T-helper 17 cell (primary cell): ENCODE measurements around the gene TAF1. TPM values are rescaled to one million over a fixed set of nuclear protein-coding genes. Genes with fewer than 3 reads are reported as not detected.
"Not testable (repeated sequence)": the region's sequence is repeated elsewhere in the genome, so short reads cannot be mapped to it uniquely, and the experiment has no call there.

Source experiments
- ATAC-seq: fragments of 150-1000 bp; cut with Tn5 transposase; 2 replicates; pipeline ENCODE4 v1.10.0; 2021; ENCODE audit warnings: mild to moderate bottlenecking, moderate library complexity
- DNase-seq, 3 donors: peaks; one replicate each; pipeline versions ENCODE4 v3.0.0 to v3.0.0-alpha.2; 2020 to 2021
- H3K9me3 ChIP-seq: one replicate; pipeline ENCODE4 v1.7.0; 2013; ENCODE audit warnings: low read length, mild to moderate bottlenecking; ENCODE audit not compliant: control insufficient read depth, poor library complexity, severe bottlenecking
- H3K27ac Mint-ChIP-seq: one replicate; pipeline ENCODE4 v1.8.0; 2022; ENCODE audit warnings: mild to moderate bottlenecking, moderate library complexity, mixed read lengths
- H3K27me3 Mint-ChIP-seq: one replicate; pipeline ENCODE4 v1.8.0; 2022; ENCODE audit warnings: mixed read lengths
- H3K36me3 Mint-ChIP-seq: one replicate; pipeline ENCODE4 v1.8.0; 2022; ENCODE audit warnings: low read depth, mixed read lengths
- H3K4me1 Mint-ChIP-seq: one replicate; pipeline ENCODE4 v1.8.0; 2022; ENCODE audit warnings: mild to moderate bottlenecking, mixed read lengths
- H3K4me3 Mint-ChIP-seq: one replicate; pipeline ENCODE4 v1.8.0; 2022; ENCODE audit warnings: mild to moderate bottlenecking, moderate library complexity, mixed read lengths
- total RNA-seq, 4 donors: library from RNA in 2 of 4; stranded (reverse) in 2 of 4; gene quantifications; one replicate each; pipeline ENCODE4 v1.2.3 and lab custom pipeline; 2022 to 2026

The TAF1 gene
- total RNA-seq, 2 donors from 2014 or later, result 52.9 to 62.5 TPM

GRCh38 chrX:71366674-71367256, 608 bp downstream of the TAF1 start:
- H3K27me3 Mint-ChIP-seq, result no peaks in the 10 kb centered on the region
- H3K4me3 Mint-ChIP-seq, result peak overlapping the region; percentile 97
- peaks cover 3% of the 10 kb centered on the region for H3K36me3 Mint-ChIP-seq
- H3K9me3 ChIP-seq, result no peaks in the 10 kb centered on the region
- DNase-seq (peak in 2 of 3 donors; percentile 4 to 8), ATAC-seq (no peak)
- H3K4me1 Mint-ChIP-seq, result peaks cover 24% of the 10 kb centered on the region
- peak overlapping the region; percentile 97 for H3K27ac Mint-ChIP-seq

- Mint-ChIP-seq H3K4me1 (peaks cover 26% of the 10 kb centered on the region), H3K27ac (peak overlapping the region; percentile 97), H3K36me3 (peaks cover 3% of the 10 kb centered on the region), H3K4me3 (peak overlapping the region; percentile 97), H3K27me3 (no peaks in the 10 kb centered on the region)
- H3K9me3 ChIP-seq, result no peaks in the 10 kb centered on the region
- DNase-seq (no peak), ATAC-seq (no peak)
These were observed 1.2 kb downstream of the TAF1 start for GRCh38 chrX:71367396-71367795.

- H3K27ac Mint-ChIP-seq, result peak overlapping the region; percentile 11
- no peak for ATAC-seq
- H3K4me1 Mint-ChIP-seq, result peaks cover 19% of the 10 kb centered on the region
- H3K27me3 Mint-ChIP-seq, result no peaks in the 10 kb centered on the region
- DNase-seq, result no peak
- peaks cover 6% of the 10 kb centered on the region for H3K36me3 Mint-ChIP-seq
- H3K4me3 Mint-ChIP-seq, result no peak overlapping the region
- H3K9me3 ChIP-seq, result no peaks in the 10 kb centered on the region
These were observed 6.2 kb downstream of the TAF1 start for GRCh38 chrX:71372388-71372787.

- ATAC-seq (no peak), DNase-seq (no peak)
- no peaks in the 10 kb centered on the region for H3K27me3 Mint-ChIP-seq
- H3K4me3 Mint-ChIP-seq, result no peak overlapping the region
- H3K9me3 ChIP-seq, result no peaks in the 10 kb centered on the region
- H3K4me1 Mint-ChIP-seq, result no peaks in the 10 kb centered on the region
- H3K36me3 Mint-ChIP-seq, result peaks cover 3% of the 10 kb centered on the region
- H3K27ac Mint-ChIP-seq, result no peak overlapping the region
These were observed 12.6 kb downstream of the TAF1 start for GRCh38 chrX:71378732-71379131.

- H3K27ac Mint-ChIP-seq, DNase-seq, H3K27me3 Mint-ChIP-seq, H3K9me3 ChIP-seq, H3K4me1 Mint-ChIP-seq, H3K4me3 Mint-ChIP-seq, ATAC-seq: not testable (repeated sequence)
- peaks cover 13% of the 10 kb centered on the region for H3K36me3 Mint-ChIP-seq
These were observed 25.6 kb downstream of the TAF1 start for GRCh38 chrX:71391725-71392124.

GRCh38 chrX:71393919-71394318, 27.8 kb downstream of the TAF1 start:
- DNase-seq, result no peak
- H3K36me3 Mint-ChIP-seq, result peaks cover 13% of the 10 kb centered on the region
- no peak for ATAC-seq
- no peaks in the 10 kb centered on the region for H3K27me3 Mint-ChIP-seq
- peaks cover 2% of the 10 kb centered on the region for H3K4me1 Mint-ChIP-seq
- H3K9me3 ChIP-seq, result no peaks in the 10 kb centered on the region
- peak overlapping the region; percentile 80 for H3K27ac Mint-ChIP-seq
- H3K4me3 Mint-ChIP-seq, result no peak overlapping the region

GRCh38 chrX:71396576-71396975, 30.4 kb downstream of the TAF1 start:
- no peaks in the 10 kb centered on the region for H3K9me3 ChIP-seq
- Mint-ChIP-seq H3K4me3 (no peak overlapping the region), H3K27me3 (no peaks in the 10 kb centered on the region), H3K4me1 (peaks cover 2% of the 10 kb centered on the region), H3K27ac (no peak overlapping the region), H3K36me3 (peaks cover 7% of the 10 kb centered on the region)
- DNase-seq (no peak), ATAC-seq (no peak)

GRCh38 chrX:71400710-71401109, 34.6 kb downstream of the TAF1 start:
- no peaks in the 10 kb centered on the region for H3K27me3 Mint-ChIP-seq
- DNase-seq, result no peak
- ATAC-seq, result no peak
- H3K4me1 Mint-ChIP-seq, result no peaks in the 10 kb centered on the region
- no peaks in the 10 kb centered on the region for H3K36me3 Mint-ChIP-seq
- no peak overlapping the region for H3K4me3 Mint-ChIP-seq
- no peaks in the 10 kb centered on the region for H3K9me3 ChIP-seq
- H3K27ac Mint-ChIP-seq, result no peak overlapping the region

GRCh38 chrX:71416260-71416659, 50.1 kb downstream of the TAF1 start:
- not testable (repeated sequence) for H3K27ac Mint-ChIP-seq, H3K4me1 Mint-ChIP-seq, DNase-seq, H3K36me3 Mint-ChIP-seq, H3K4me3 Mint-ChIP-seq, H3K9me3 ChIP-seq, H3K27me3 Mint-ChIP-seq
- ATAC-seq, result peak; percentile 32

GRCh38 chrX:71420686-71421085, 54.5 kb downstream of the TAF1 start:
- DNase-seq (no peak), ATAC-seq (no peak)
- H3K9me3 ChIP-seq, result no peaks in the 10 kb centered on the region
- Mint-ChIP-seq H3K4me3 (no peak overlapping the region), H3K27me3 (no peaks in the 10 kb centered on the region), H3K27ac (no peak overlapping the region), H3K36me3 (no peaks in the 10 kb centered on the region), H3K4me1 (peaks cover 2% of the 10 kb centered on the region)

- Mint-ChIP-seq H3K4me3 (no peak overlapping the region), H3K27me3 (no peaks in the 10 kb centered on the region), H3K4me1 (peaks cover 5% of the 10 kb centered on the region), H3K36me3 (peaks cover 3% of the 10 kb centered on the region), H3K27ac (no peak overlapping the region)
- no peak for ATAC-seq
- no peak for DNase-seq
- no peaks in the 10 kb centered on the region for H3K9me3 ChIP-seq
These were observed 66.6 kb downstream of the TAF1 start for GRCh38 chrX:71432733-71433132.

GRCh38 chrX:71438750-71439149, 72.6 kb downstream of the TAF1 start:
- ATAC-seq (no peak), DNase-seq (no peak)
- Mint-ChIP-seq H3K36me3 (peaks cover 2% of the 10 kb centered on the region), H3K4me1 (peaks cover 6% of the 10 kb centered on the region), H3K4me3 (no peak overlapping the region), H3K27ac (peak overlapping the region; percentile 57), H3K27me3 (no peaks in the 10 kb centered on the region)
- no peaks in the 10 kb centered on the region for H3K9me3 ChIP-seq

GRCh38 chrX:71439420-71439819, 73.3 kb downstream of the TAF1 start:
- Mint-ChIP-seq H3K4me1 (peaks cover 6% of the 10 kb centered on the region), H3K36me3 (peaks cover 2% of the 10 kb centered on the region), H3K4me3 (no peak overlapping the region), H3K27me3 (no peaks in the 10 kb centered on the region), H3K27ac (peak overlapping the region; percentile 57)
- no peak for ATAC-seq
- no peaks in the 10 kb centered on the region for H3K9me3 ChIP-seq
- DNase-seq, result no peak

GRCh38 chrX:71439896-71440295, 73.7 kb downstream of the TAF1 start:
- Mint-ChIP-seq H3K4me1 (peaks cover 6% of the 10 kb centered on the region), H3K36me3 (peaks cover 2% of the 10 kb centered on the region), H3K27me3 (no peaks in the 10 kb centered on the region), H3K27ac (no peak overlapping the region), H3K4me3 (no peak overlapping the region)
- DNase-seq (no peak), ATAC-seq (no peak)
- H3K9me3 ChIP-seq, result no peaks in the 10 kb centered on the region
